A549 (cell line): ENCODE data around the gene B3GALT6. TPM values are rescaled to one million over a fixed set of nuclear protein-coding genes. Genes with fewer than 3 reads are reported as not detected.

ENCODE experiments used
- ATAC-seq, 2 experiments: fragments of 200-7000 bp in 1 of 2; fragments of >200 bp in 1 of 2; cut with Nextera tagmentation in 1 of 2; cut with Tn5 transposase in 1 of 2; 3 replicates each; pipeline versions ENCODE4 v1.8.0 to v1.9.1; 2018 to 2020; ENCODE audit warnings: mild to moderate bottlenecking in 1 of 2, moderate library complexity in 1 of 2
- CTCF ChIA-PET: fragments of 300-600 bp; sonication (Branson Sonifier 250); formaldehyde crosslinking; extraction: SDS; loops from one replicate; lab custom pipeline; 2021; ENCODE audit warnings: antibody characterized with exemption, inconsistent platforms; lab: Yijun Ruan, JAX
- POLR2A ChIA-PET: fragments of 350-600 bp; formaldehyde crosslinking; extraction: SDS; loops from one replicate; lab custom pipeline; 2021; ENCODE audit warnings: antibody characterized with exemption, inconsistent platforms; lab: Yijun Ruan, JAX
- DNase-seq, 2 experiments: peaks; one replicate each; pipeline versions ENCODE4 v3.0.0 to v3.0.0-alpha.2; 2011 to 2016; ENCODE audit warnings: low read depth in 1 of 2, low spot score in 1 of 2
- FAIRE-seq: peaks from 2 replicates; lab custom pipeline; 2011; peaks lifted over from hg19 to GRCh38; lab: Jason Lieb, UNC
- H3K27ac ChIP-seq, 2 experiments: fragments of >200 bp; sonication (Bioruptor Twin); formaldehyde crosslinking; 3 replicates each; pipeline ENCODE4 v1.5.1; 2016 to 2017
- H3K4me1 ChIP-seq: fragments of >200 bp; sonication (Bioruptor Twin); formaldehyde crosslinking; 3 replicates; pipeline ENCODE4 v1.6.1; 2016
- H3K4me2 ChIP-seq: fragments of >200 bp; sonication (Bioruptor Twin); formaldehyde crosslinking; 3 replicates; pipeline ENCODE4 v1.6.1; 2016
- H3K4me3 ChIP-seq: fragments of >200 bp; sonication (Bioruptor Twin); formaldehyde crosslinking; 3 replicates; pipeline ENCODE4 v1.5.1; 2016
- H3K9me3 ChIP-seq: fragments of >200 bp; sonication (Bioruptor Twin); formaldehyde crosslinking; 3 replicates; pipeline ENCODE4 v1.6.1; 2016
- BHLHE40 ChIP-seq: IDR thresholded peaks from 2 replicates; pipeline ENCODE4 v1.6.1; 2012; ENCODE audit warnings: low read depth, low read length, inconsistent platforms
- EHMT2 ChIP-seq: fragments of 200-600 bp; sonication (generic); IDR thresholded peaks from 2 replicates; pipeline ENCODE4 v1.6.1; 2016; ENCODE audit warnings: antibody characterized with exemption, low read depth, mild to moderate bottlenecking, moderate library complexity
- ESRRA ChIP-seq: fragments of 150-350 bp; IDR thresholded peaks from 2 replicates; pipeline ENCODE4 v1.6.1; 2014; ENCODE audit warnings: mild to moderate bottlenecking, low read length, borderline replicate concordance
- FOXS1 ChIP-seq: fragments of 250-450 bp; sonication (Bioruptor Pico); IDR thresholded peaks from 2 replicates; pipeline ENCODE4 v1.5.0; 2020; ENCODE audit warnings: mild to moderate bottlenecking, moderate library complexity
- HOXA7 ChIP-seq: fragments of 250-450 bp; sonication (Bioruptor Pico); IDR thresholded peaks from 2 replicates; pipeline ENCODE4 v1.5.0; 2020; ENCODE audit warnings: mild to moderate bottlenecking, moderate library complexity
- HOXB13 ChIP-seq: fragments of 250-450 bp; sonication (Bioruptor Pico); IDR thresholded peaks from 2 replicates; pipeline ENCODE4 v1.5.0; 2020; ENCODE audit warnings: low read depth, mild to moderate bottlenecking, moderate library complexity
- HOXB5 ChIP-seq: fragments of 250-450 bp; sonication (Bioruptor Pico); IDR thresholded peaks from 2 replicates; pipeline ENCODE4 v1.5.0; 2020; ENCODE audit warnings: mild to moderate bottlenecking, moderate library complexity
- JUN ChIP-seq, 2 experiments: fragments of >200 bp; sonication (Bioruptor Twin); formaldehyde crosslinking; IDR thresholded peaks; 2 replicates in 1 of 2; 3 replicates in 1 of 2; pipeline ENCODE4 v1.6.1; 2016 to 2017
- KDM5A ChIP-seq: fragments of 200-600 bp; sonication (generic); IDR thresholded peaks from 2 replicates; pipeline ENCODE4 v1.6.1; 2016; ENCODE audit warnings: antibody characterized with exemption, mild to moderate bottlenecking
- MYC ChIP-seq: IDR thresholded peaks from 2 replicates; pipeline ENCODE4 v1.6.1; 2012; ENCODE audit warnings: mild to moderate bottlenecking, inconsistent platforms, low read length, improper control_type of control experiment, borderline replicate concordance
- NFE2L2 ChIP-seq: fragments of 150-350 bp; conservative IDR thresholded peaks from 2 replicates; pipeline ENCODE4 v1.6.1; 2014; ENCODE audit warnings: low read length
- NPAS2 ChIP-seq: fragments of 250-450 bp; sonication (Bioruptor Pico); IDR thresholded peaks from 2 replicates; pipeline ENCODE4 v1.8.0; 2022; ENCODE audit warnings: mild to moderate bottlenecking, moderate library complexity, borderline replicate concordance
- PHF8 ChIP-seq: fragments of 200-600 bp; sonication (generic); IDR thresholded peaks from 2 replicates; pipeline ENCODE4 v1.6.1; 2016; ENCODE audit warnings: low read depth, mild to moderate bottlenecking, antibody characterized with exemption, moderate library complexity, borderline replicate concordance
- POLR2A ChIP-seq: IDR thresholded peaks from 2 replicates; pipeline ENCODE4 v1.6.1; 2012; ENCODE audit warnings: mild to moderate bottlenecking, low read length
- RCOR1 ChIP-seq: fragments of 150-350 bp; IDR thresholded peaks from 2 replicates; pipeline ENCODE4 v1.6.1; 2014; ENCODE audit warnings: antibody characterized with exemption, low read length, low read depth
- RFX5 ChIP-seq: fragments of 450-650 bp; IDR thresholded peaks from 2 replicates; pipeline ENCODE4 v1.7.1; 2014; ENCODE audit warnings: antibody characterized with exemption, mild to moderate bottlenecking, moderate library complexity
- RNF2 ChIP-seq: fragments of 200-600 bp; sonication (generic); IDR thresholded peaks from 2 replicates; pipeline ENCODE4 v1.6.1; 2016; ENCODE audit warnings: low read depth, mild to moderate bottlenecking, antibody characterized with exemption, moderate library complexity, borderline replicate concordance
- ZSCAN20 ChIP-seq: fragments of 250-450 bp; sonication (Bioruptor Pico); IDR thresholded peaks from 2 replicates; pipeline ENCODE4 v1.8.0; 2022; ENCODE audit warnings: mild to moderate bottlenecking, moderate library complexity
- WGBS: methylation state at CpG from one replicate; pipeline ENCODE4 v1.1.6; 2017; ENCODE audit errors: missing lambda C conversion rate; 5-methylcytosine and 5-hydroxymethylcytosine counted together
- polyA plus RNA-seq, 4 experiments: library from polyadenylated mRNA; depleted of rRNA in 3 of 4; stranded (reverse); fragments of >200 nt; fragmentation: RNase III in 1 of 4; extraction: RNeasy Plus Mini Kit Qiagen cat#74134 plus additional on column Dnase treatment in 1 of 4; gene quantifications; 2 replicates in 3 of 4; 3 replicates in 1 of 4; pipeline ENCODE4 v1.2.3, GENCODE V29; 2011 to 2017
- TF ChIP-seq, protein P1 (sequence below): fragments of 250-450 bp; sonication (Bioruptor Pico); IDR thresholded peaks from 2 replicates; pipeline ENCODE4 v1.5.0; 2020; ENCODE audit warnings: low read depth, mild to moderate bottlenecking, moderate library complexity
- TF ChIP-seq, protein P2 (sequence below): fragments of >200 bp; sonication (Bioruptor Twin); formaldehyde crosslinking; IDR thresholded peaks from 3 replicates; pipeline ENCODE4 v1.6.1; 2016
- TF ChIP-seq, protein P3 (sequence below): fragments of 450-650 bp; IDR thresholded peaks from 2 replicates; pipeline ENCODE4 v1.6.1; 2014; ENCODE audit warnings: antibody characterized with exemption
- TF ChIP-seq, protein P4 (sequence below): IDR thresholded peaks from 2 replicates; pipeline ENCODE4 v1.6.1; 2012
- TF ChIP-seq, protein P5 (sequence below): fragments of 250-450 bp; sonication (Bioruptor Pico); IDR thresholded peaks from 2 replicates; pipeline ENCODE4 v1.5.0; 2021; ENCODE audit warnings: mild to moderate bottlenecking, moderate library complexity, borderline replicate concordance

Gene B3GALT6
- polyA plus RNA-seq, 2 of the 4 experiments (the other 2 are of a cell fraction): 12.5 to 12.9 TPM

DNA sequence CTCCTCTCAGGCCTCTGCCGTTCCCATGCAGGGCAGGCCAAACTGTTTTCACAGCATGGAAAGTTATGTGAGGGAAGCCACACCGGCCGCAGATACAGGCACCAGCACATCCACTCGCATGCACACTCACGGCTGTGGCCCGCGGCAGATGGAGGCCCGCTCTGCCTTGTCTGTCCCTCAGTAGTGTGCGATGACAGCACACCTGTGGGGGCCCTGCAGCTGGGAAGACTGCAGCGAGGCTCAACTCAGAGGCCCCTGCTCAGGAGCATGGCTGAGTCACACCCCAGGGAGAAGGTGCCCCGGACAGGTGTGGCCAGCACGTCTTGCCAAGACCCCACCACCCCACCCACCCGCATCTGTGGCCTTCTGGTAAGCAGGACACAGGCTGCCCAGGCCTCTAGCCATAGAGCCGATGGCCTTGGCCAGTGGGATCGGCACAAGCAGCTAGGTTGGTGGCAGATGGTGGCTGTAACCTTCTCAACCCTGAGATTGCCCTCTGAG lies 42.9 kb downstream of the B3GALT6 start:
- peaks cover 17% of the 10 kb centered on the region for H3K4me1 ChIP-seq
- ATAC-seq: no peak
- 79% methylated on average over 4 of the region's 15 CpGs for WGBS
- peak overlapping the region in 1 of 2 experiments; percentile 99; a peak in 4 of 6 replicates for H3K27ac ChIP-seq
- H3K9me3 ChIP-seq: no peaks in the 10 kb centered on the region
- FAIRE-seq: no peak
- no peak overlapping the region for H3K4me3 ChIP-seq
- TF ChIP-seq RCOR1 (no peak), ZSCAN20 (CRISPR knock-in tag) (no peak), PHF8 (no peak), HOXB5 (CRISPR knock-in tag) (no peak), HOXA7 (no peak), MYC (no peak), JUN (IDR thresholded peaks at IDR 0.05) (no peak), RNF2 (no peak), NFE2L2 (no peak), KDM5A (no peak)
- TF ChIP-seq, protein P1, sequence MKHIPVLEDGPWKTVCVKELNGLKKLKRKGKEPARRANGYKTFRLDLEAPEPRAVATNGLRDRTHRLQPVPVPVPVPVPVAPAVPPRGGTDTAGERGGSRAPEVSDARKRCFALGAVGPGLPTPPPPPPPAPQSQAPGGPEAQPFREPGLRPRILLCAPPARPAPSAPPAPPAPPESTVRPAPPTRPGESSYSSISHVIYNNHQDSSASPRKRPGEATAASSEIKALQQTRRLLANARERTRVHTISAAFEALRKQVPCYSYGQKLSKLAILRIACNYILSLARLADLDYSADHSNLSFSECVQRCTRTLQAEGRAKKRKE (CRISPR knock-in tag): no peak
- TF ChIP-seq, protein P2, sequence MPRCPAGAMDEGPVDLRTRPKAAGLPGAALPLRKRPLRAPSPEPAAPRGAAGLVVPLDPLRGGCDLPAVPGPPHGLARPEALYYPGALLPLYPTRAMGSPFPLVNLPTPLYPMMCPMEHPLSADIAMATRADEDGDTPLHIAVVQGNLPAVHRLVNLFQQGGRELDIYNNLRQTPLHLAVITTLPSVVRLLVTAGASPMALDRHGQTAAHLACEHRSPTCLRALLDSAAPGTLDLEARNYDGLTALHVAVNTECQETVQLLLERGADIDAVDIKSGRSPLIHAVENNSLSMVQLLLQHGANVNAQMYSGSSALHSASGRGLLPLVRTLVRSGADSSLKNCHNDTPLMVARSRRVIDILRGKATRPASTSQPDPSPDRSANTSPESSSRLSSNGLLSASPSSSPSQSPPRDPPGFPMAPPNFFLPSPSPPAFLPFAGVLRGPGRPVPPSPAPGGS: no peak
- TF ChIP-seq, protein P3, sequence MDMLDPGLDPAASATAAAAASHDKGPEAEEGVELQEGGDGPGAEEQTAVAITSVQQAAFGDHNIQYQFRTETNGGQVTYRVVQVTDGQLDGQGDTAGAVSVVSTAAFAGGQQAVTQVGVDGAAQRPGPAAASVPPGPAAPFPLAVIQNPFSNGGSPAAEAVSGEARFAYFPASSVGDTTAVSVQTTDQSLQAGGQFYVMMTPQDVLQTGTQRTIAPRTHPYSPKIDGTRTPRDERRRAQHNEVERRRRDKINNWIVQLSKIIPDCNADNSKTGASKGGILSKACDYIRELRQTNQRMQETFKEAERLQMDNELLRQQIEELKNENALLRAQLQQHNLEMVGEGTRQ: no peak
- H3K4me2 ChIP-seq: peak overlapping the region; percentile 88
- DNase-seq: no peak
- ChIA-PET POLR2A (no interaction called here), CTCF (no interaction called here)

DNA sequence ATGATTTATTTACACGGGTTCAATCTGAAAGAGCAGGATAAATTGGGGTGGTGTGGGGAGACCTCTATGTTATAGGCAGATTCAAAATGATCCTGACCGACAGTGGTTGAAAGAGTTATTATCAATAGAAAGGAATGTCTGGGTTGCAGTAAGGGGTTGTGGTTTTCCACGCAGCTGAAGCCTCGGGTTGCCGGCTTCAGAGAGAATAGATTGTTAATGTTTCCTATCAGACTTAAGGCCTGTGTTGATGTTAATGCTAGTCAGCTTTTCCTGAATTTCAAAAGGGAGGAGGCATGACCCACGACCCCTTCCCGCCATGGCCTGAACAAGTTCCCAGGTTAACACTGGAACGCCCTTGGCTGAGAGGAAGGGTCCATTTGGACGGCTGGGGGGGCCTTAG lies 43.8 kb downstream of the B3GALT6 start:
- 84% methylated on average over 9 of the region's 9 CpGs for WGBS
- H3K4me1 ChIP-seq: peaks cover 16% of the 10 kb centered on the region
- H3K4me2 ChIP-seq: no peak overlapping the region
- no peak overlapping the region for H3K27ac ChIP-seq
- H3K4me3 ChIP-seq: no peak overlapping the region
- H3K9me3 ChIP-seq: no peaks in the 10 kb centered on the region
- FAIRE-seq (no peak), DNase-seq (no peak), ATAC-seq (no peak)
- POLR2A ChIA-PET: no interaction called here
- TF ChIP-seq BHLHE40 (no peak), HOXB13 (CRISPR knock-in tag) (no peak), NPAS2 (CRISPR knock-in tag) (no peak), RFX5 (no peak), NFE2L2 (no peak), FOXS1 (no peak), ESRRA (no peak), EHMT2 (no peak), POLR2A (no peak)
- TF ChIP-seq, protein P4, sequence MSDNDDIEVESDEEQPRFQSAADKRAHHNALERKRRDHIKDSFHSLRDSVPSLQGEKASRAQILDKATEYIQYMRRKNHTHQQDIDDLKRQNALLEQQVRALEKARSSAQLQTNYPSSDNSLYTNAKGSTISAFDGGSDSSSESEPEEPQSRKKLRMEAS: no peak
- TF ChIP-seq, protein P5, sequence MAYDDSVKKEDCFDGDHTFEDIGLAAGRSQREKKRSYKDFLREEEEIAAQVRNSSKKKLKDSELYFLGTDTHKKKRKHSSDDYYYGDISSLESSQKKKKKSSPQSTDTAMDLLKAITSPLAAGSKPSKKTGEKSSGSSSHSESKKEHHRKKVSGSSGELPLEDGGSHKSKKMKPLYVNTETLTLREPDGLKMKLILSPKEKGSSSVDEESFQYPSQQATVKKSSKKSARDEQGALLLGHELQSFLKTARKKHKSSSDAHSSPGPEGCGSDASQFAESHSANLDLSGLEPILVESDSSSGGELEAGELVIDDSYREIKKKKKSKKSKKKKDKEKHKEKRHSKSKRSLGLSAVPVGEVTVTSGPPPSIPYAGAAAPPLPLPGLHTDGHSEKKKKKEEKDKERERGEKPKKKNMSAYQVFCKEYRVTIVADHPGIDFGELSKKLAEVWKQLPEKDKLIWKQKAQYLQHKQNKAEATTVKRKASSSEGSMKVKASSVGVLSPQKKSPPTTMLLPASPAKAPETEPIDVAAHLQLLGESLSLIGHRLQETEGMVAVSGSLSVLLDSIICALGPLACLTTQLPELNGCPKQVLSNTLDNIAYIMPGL: no peak
- CTCF ChIA-PET: no interaction called here
